Nephron (organoid): ENCODE results near the gene JPH4.

Experiments
- H3K27ac Mint-ChIP-seq, 3 experiments: 2 replicates each; pipeline ENCODE4 v1.8.0; 2020; ENCODE audit warnings: mixed read lengths in 3 of 3, mild to moderate bottlenecking in 2 of 3, moderate library complexity in 1 of 3
- H3K27me3 Mint-ChIP-seq: 2 replicates; pipeline ENCODE4 v1.8.0; 2021; ENCODE audit warnings: low read depth, mild to moderate bottlenecking, moderate library complexity, mixed read lengths
- H3K36me3 Mint-ChIP-seq: 2 replicates; pipeline ENCODE4 v1.8.0; 2020; ENCODE audit warnings: low read depth, mixed read lengths
- H3K4me1 Mint-ChIP-seq: 2 replicates; pipeline ENCODE4 v1.8.0; 2020; ENCODE audit warnings: mixed read lengths
- H3K4me3 Mint-ChIP-seq, 3 experiments: 2 replicates each; pipeline ENCODE4 v1.8.0; 2020; ENCODE audit warnings: mild to moderate bottlenecking in 3 of 3, mixed read lengths in 3 of 3, moderate library complexity in 2 of 3
- H3K9me3 Mint-ChIP-seq: 2 replicates; pipeline ENCODE4 v1.8.0; 2020; ENCODE audit warnings: mixed read lengths
- CTCF ChIP-seq, 3 experiments: fragments of 200-600 bp; sonication (generic); IDR thresholded peaks; one replicate each; pipeline ENCODE4 v1.5.0; 2021; ENCODE audit warnings: antibody characterized with exemption in 3 of 3; ENCODE audit not compliant: unreplicated experiment in 3 of 3

The JPH4 gene

GRCh38 chr14:23544511-23545447 is 33.8 kb downstream of the JPH4 start:
- H3K36me3 Mint-ChIP-seq = no peaks in the 10 kb centered on the region
- H3K27me3 Mint-ChIP-seq = no peaks in the 10 kb centered on the region
- TF ChIP-seq CTCF (IDR thresholded peaks at IDR 0.05; ENCODE audit: unreplicated experiment in 3 of 3) = no peak
- H3K9me3 Mint-ChIP-seq = no peaks in the 10 kb centered on the region
- H3K4me1 Mint-ChIP-seq = peaks cover 24% of the 10 kb centered on the region
- peak overlapping the region; percentile 17 to 64 (median 64) for H3K27ac Mint-ChIP-seq
- peak overlapping the region in 2 of 3 experiments; percentile 33 to 70 for H3K4me3 Mint-ChIP-seq

- no peaks in the 10 kb centered on the region for H3K36me3 Mint-ChIP-seq
- peak overlapping the region in 2 of 3 experiments; percentile 56 to 90 for H3K27ac Mint-ChIP-seq
- peaks cover 38% of the 10 kb centered on the region for H3K4me1 Mint-ChIP-seq
- no peak overlapping the region for H3K4me3 Mint-ChIP-seq
- no peaks in the 10 kb centered on the region for H3K27me3 Mint-ChIP-seq
- H3K9me3 Mint-ChIP-seq = no peaks in the 10 kb centered on the region
- no peak for TF ChIP-seq CTCF (IDR thresholded peaks at IDR 0.05; ENCODE audit: unreplicated experiment in 3 of 3)
Observed at GRCh38 chr14:23543403-23543802, 35.2 kb downstream of the JPH4 start.

GRCh38 chr14:23542261-23542660 is 36.3 kb downstream of the JPH4 start:
- Mint-ChIP-seq H3K4me3 (no peak overlapping the region), H3K9me3 (no peaks in the 10 kb centered on the region), H3K4me1 (peaks cover 46% of the 10 kb centered on the region), H3K27me3 (no peaks in the 10 kb centered on the region), H3K36me3 (peaks cover under 1% of the 10 kb centered on the region), H3K27ac (peak overlapping the region in 1 of 3 experiments; percentile 43)
- TF ChIP-seq CTCF (IDR thresholded peaks at IDR 0.05; ENCODE audit: unreplicated experiment in 3 of 3) = no peak

- Mint-ChIP-seq H3K36me3 (peaks cover 3% of the 10 kb centered on the region), H3K4me3 (no peak overlapping the region), H3K4me1 (peaks cover 40% of the 10 kb centered on the region), H3K9me3 (no peaks in the 10 kb centered on the region), H3K27me3 (no peaks in the 10 kb centered on the region), H3K27ac (no peak overlapping the region)
- TF ChIP-seq CTCF (IDR thresholded peaks at IDR 0.05; ENCODE audit: unreplicated experiment in 3 of 3) = no peak
Observed at GRCh38 chr14:23540141-23540469, 38.5 kb downstream of the JPH4 start.

- Mint-ChIP-seq H3K9me3 (no peaks in the 10 kb centered on the region), H3K4me1 (peaks cover 34% of the 10 kb centered on the region), H3K27ac (peak overlapping the region; percentile 77 to 92 (median 91)), H3K36me3 (peaks cover 3% of the 10 kb centered on the region), H3K27me3 (no peaks in the 10 kb centered on the region), H3K4me3 (peak overlapping the region in 2 of 3 experiments; percentile 47 to 64)
- TF ChIP-seq CTCF (IDR thresholded peaks at IDR 0.05; ENCODE audit: unreplicated experiment in 3 of 3) = peak; percentile 73 to 79 (median 77)
Observed at GRCh38 chr14:23539248-23540140, 39.1 kb downstream of the JPH4 start.
